PFSK-1 (cell line): ENCODE results near the gene TEX50.

ENCODE experiments used
- FOXP2 ChIP-seq: optimal IDR thresholded peaks from 2 replicates; pipeline ENCODE3; 2011; ENCODE audit warnings: borderline replicate concordance, control low read depth, inconsistent platforms; ENCODE audit not compliant: insufficient read depth; ENCODE audit errors: extremely low read length, extremely low read depth
- POLR2AphosphoS5 ChIP-seq: IDR thresholded peaks from 2 replicates; pipeline ENCODE4 v1.6.1; 2012; ENCODE audit warnings: low read depth, mild to moderate bottlenecking, control low read depth, low read length, moderate library complexity
- SIN3A ChIP-seq: IDR thresholded peaks from 2 replicates; pipeline ENCODE4 v1.6.1; 2012; ENCODE audit warnings: mild to moderate bottlenecking, low read length, moderate library complexity, borderline replicate concordance; ENCODE audit not compliant: insufficient read depth
- TAF1 ChIP-seq: IDR thresholded peaks from 2 replicates; pipeline ENCODE4 v1.6.1; 2012; ENCODE audit warnings: low read length, control low read depth, borderline replicate concordance; ENCODE audit not compliant: insufficient read depth
- TF ChIP-seq, protein P1 (sequence below), 2 experiments: IDR thresholded peaks; 2 replicates each; pipeline versions ENCODE4 v1.6.1 to v1.8.0; 2011 to 2012; ENCODE audit warnings: low read depth in 2 of 2, low read length in 2 of 2, control low read depth in 1 of 2, inconsistent platforms in 1 of 2, mild to moderate bottlenecking in 1 of 2, moderate library complexity in 1 of 2; ENCODE audit not compliant: insufficient read depth in 1 of 2

The TEX50 gene

DNA sequence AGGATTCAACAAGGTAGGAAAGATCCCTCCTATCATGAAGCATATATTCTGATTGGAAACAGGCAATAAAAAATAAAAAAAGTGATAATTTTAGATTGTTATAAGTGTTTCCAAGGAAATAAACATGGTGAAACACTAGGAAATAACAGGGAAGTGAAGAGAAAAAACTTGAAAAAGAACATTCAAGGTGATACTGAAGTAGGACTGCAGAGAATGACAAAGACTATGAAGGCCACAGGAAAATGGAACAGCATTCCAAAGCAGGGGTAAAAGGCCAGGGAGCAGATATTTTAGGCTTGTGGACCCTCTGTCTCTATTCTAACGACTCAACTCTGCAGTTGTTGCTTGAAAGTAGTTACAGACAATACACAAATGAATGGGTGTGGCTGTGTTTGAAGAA, 26.6 kb downstream of the TEX50 start:
- TF ChIP-seq FOXP2 (no peak), POLR2AphosphoS5 (no peak), SIN3A (no peak), TAF1 (no peak)
- TF ChIP-seq, protein P1, sequence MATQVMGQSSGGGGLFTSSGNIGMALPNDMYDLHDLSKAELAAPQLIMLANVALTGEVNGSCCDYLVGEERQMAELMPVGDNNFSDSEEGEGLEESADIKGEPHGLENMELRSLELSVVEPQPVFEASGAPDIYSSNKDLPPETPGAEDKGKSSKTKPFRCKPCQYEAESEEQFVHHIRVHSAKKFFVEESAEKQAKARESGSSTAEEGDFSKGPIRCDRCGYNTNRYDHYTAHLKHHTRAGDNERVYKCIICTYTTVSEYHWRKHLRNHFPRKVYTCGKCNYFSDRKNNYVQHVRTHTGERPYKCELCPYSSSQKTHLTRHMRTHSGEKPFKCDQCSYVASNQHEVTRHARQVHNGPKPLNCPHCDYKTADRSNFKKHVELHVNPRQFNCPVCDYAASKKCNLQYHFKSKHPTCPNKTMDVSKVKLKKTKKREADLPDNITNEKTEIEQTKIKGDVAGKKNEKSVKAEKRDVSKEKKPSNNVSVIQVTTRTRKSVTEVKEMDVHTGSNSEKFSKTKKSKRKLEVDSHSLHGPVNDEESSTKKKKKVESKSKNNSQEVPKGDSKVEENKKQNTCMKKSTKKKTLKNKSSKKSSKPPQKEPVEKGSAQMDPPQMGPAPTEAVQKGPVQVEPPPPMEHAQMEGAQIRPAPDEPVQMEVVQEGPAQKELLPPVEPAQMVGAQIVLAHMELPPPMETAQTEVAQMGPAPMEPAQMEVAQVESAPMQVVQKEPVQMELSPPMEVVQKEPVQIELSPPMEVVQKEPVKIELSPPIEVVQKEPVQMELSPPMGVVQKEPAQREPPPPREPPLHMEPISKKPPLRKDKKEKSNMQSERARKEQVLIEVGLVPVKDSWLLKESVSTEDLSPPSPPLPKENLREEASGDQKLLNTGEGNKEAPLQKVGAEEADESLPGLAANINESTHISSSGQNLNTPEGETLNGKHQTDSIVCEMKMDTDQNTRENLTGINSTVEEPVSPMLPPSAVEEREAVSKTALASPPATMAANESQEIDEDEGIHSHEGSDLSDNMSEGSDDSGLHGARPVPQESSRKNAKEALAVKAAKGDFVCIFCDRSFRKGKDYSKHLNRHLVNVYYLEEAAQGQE (IDR thresholded peaks at IDR 0.05; ENCODE audit: insufficient read depth in 1 of 2, low read depth in 2 of 2, low read length in 2 of 2) = no peak

DNA sequence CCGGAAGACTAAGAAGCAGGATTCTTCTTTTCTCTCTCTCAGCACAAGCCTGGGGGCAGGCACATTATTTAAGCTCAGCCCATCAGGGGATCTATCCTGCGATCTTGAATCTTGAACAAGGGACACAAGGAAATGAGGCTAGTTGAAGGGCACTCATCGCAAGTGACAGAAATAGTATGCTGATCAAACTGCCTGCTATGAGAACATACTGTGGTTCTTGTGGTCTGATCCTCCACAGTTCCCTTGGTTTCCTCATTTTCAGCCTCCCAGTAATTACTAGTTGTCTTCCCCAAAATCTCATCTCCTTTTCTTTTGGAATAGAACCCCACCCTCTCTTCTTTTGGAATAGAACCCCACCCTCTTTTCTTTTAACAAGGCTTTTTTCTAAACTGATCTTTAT, 28.0 kb downstream of the TEX50 start:
- TF ChIP-seq TAF1 = no peak
- TF ChIP-seq POLR2AphosphoS5 = no peak
- TF ChIP-seq FOXP2 = no peak
- TF ChIP-seq SIN3A = no peak
- TF ChIP-seq, protein P1 (IDR thresholded peaks at IDR 0.05; ENCODE audit: insufficient read depth in 1 of 2, low read depth in 2 of 2, low read length in 2 of 2) = no peak

DNA sequence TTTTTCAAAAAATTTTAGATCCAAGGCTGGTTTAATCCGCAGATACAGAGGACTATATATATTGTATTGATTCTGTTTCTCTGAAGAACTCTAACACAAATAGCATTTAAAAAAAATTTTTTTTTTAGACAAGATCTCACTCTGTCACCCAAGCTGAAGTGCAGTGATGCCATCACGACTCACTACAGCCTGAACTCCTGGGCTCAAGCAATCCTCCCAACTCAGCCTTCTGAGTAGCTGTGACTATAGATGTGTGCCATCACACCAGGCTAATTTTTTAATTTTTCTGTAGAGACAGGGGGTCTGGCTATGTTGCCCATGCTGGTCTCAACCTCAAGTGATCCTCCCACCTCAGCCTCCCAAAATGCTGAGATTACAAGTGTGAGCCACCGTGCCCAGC, 31.5 kb downstream of the TEX50 start:
- TF ChIP-seq TAF1 (no peak), FOXP2 (no peak), SIN3A (no peak), POLR2AphosphoS5 (no peak)
- TF ChIP-seq, protein P1 (IDR thresholded peaks at IDR 0.05; ENCODE audit: insufficient read depth in 1 of 2, low read depth in 2 of 2, low read length in 2 of 2) = no peak

DNA sequence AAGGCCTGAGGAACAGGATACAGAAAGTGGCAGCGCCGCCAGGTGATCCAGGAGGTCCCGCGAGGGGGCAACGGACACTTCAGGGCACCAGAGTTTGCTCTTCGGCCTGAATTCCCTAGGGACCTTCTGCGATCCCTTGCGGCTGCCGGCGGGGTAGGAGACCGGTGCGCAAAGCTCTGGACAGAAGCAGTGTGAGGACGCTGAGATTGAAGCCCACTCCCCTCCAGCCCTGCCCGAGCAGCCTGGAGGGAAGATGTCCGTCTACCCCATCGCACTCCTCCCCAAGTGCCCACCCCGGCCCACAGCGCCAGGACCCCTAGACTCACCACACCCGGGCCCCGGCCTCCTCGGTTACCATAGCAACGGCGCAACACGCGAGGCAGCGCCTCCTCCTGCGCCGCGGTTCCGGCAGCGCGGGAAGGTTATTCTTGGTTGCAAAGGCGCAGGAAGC, 34.4 kb downstream of the TEX50 start, which contains the start of gene ANKRD45:
Gene ANKRD45 (minus strand): TSS at position 361 of the 451 bp plus-strand sequence. CDS start 10,433 bp downstream, outside the sequence.
- no peak for TF ChIP-seq FOXP2
- TF ChIP-seq, protein P1 (IDR thresholded peaks at IDR 0.05; ENCODE audit: insufficient read depth in 1 of 2, low read depth in 2 of 2, low read length in 2 of 2) = no peak
- TF ChIP-seq TAF1 = no peak
- TF ChIP-seq SIN3A = no peak
- TF ChIP-seq POLR2AphosphoS5 = no peak

DNA sequence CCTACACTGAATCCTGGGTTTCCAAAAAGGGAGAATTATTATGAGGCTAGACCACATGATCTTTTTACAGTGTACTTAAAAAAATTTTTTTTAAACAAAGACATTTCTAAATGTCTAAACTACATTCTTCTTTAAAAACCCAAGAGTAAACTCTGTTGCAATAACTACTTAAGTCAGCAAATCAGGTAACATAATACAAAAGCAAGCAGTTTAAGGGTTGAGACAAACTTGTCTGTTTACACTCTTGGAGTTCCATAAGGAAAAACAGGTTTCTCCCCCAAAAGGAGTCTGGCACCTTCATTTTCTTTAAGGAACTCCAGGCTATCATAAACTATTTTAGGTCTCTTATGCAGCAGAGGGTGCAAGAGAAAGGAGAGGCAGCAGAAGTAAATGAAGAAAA, 47.0 kb downstream of the TEX50 start:
- TF ChIP-seq POLR2AphosphoS5 = no peak
